NCI-H510A treated with DMSO at 0.1 percent for 48 hours (cell line): ENCODE data around the gene TPM1.

Experiments used
- DNase-seq: peaks from one replicate; lab custom pipeline; 2025; lab: John Stamatoyannopoulos, UW

The TPM1 gene

GRCh38 chr15:63054985-63055384 lies 12.4 kb downstream of the TPM1 start:
- peak; percentile 14 for DNase-seq

- no peak for DNase-seq
Observed at GRCh38 chr15:63056829-63057228, 14.3 kb downstream of the TPM1 start.

DNA sequence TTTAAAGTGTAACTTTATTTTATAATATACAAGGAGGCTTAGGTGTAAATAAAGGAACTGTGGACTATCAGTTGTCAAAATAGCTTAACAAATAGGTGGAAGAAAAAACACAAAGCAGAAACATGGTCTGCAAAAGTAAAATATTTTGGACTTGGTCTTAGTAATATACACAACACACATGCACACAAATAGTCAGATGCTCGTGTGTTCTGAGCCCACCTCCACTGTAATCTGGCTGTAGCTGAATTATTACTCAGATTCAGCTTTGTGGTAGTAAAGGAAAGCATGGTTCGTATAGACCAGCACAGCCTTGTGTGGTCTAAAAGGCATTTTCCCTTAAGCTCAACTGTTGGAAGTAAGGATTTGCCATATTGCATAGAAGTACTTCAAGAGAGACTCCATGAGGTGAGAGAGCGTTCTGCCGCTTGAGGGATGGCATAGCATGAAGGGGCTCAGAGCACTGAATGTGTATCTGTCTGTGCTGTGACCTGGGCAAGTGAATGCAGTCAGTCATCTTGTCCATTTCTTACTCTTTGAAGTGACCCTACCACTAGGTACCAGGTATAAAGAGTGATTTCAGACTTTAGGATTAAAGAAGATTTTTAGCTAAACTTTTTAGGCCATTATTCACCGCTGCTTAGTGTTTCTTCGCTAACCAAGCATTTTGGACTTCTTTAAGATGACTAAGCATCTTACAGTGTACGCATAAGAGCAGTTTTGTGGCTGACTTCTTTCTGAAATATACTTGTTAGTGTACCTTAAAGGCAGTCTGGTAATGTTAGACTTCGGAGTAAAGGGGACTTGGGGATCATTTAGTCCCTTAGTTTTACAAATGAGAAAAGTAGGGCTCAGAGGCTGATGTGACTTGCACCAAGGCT lies 15.2 kb downstream of the TPM1 start:
- DNase-seq, result no peak

DNA sequence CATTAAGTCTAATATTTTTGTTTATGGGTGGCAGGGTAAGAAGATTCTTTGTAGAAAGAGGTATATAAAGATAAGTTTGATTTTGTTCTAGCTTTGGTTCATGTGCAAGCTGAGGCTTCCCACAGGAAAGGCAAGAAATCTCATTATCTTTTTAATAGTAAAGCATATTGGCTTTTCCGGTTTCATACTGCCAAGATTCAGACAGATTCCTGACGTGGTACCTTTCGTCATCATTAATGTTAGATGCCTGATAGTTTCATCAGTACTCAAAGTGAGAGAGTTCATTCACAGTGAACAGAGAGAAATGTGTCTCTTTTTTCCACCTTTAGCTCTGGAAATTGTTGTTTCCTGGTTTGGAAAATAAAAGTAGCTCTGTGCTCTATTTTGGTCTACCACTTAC lies 16.5 kb downstream of the TPM1 start:
- no peak for DNase-seq

- DNase-seq, result no peak
Observed at GRCh38 chr15:63059573-63060216, 17.1 kb downstream of the TPM1 start.

DNA sequence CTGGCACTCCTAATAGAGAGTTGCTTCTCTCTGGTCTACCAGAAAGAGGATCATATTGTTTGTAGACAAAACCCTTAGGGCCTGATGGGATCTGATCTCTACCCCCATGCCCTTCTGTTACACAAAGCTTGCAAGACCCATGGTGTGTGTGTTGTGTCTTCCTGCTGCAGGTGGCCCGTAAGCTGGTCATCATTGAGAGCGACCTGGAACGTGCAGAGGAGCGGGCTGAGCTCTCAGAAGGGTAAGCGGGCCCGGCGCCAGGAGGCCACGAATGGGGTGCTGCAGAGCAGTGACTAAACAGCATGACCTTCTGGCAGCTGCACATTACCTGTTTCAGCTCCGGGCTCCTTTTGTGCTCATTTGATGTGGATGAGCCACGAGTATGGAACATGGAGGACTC lies 18.2 kb downstream of the TPM1 start:
- DNase-seq, result no peak

DNA sequence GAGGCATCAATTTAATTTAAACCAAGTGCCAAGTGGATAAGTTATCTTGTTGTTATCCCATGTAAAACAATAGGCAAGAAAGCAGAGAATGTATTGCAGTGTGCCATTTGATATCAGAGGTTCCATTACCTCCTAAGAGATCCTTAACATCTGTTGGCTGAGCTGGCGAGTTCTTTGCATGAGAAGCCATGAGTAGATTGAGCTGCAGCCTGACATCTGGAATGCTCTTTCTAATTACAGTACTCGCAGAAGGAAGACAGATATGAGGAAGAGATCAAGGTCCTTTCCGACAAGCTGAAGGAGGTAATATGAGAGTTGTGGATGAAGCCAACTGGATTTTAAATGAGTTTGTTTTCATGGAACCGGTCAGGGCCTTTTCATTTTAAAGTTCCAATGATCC lies 19.4 kb downstream of the TPM1 start:
- no peak for DNase-seq

GRCh38 chr15:63063164-63063756 lies 20.7 kb downstream of the TPM1 start:
- no peak for DNase-seq

DNA sequence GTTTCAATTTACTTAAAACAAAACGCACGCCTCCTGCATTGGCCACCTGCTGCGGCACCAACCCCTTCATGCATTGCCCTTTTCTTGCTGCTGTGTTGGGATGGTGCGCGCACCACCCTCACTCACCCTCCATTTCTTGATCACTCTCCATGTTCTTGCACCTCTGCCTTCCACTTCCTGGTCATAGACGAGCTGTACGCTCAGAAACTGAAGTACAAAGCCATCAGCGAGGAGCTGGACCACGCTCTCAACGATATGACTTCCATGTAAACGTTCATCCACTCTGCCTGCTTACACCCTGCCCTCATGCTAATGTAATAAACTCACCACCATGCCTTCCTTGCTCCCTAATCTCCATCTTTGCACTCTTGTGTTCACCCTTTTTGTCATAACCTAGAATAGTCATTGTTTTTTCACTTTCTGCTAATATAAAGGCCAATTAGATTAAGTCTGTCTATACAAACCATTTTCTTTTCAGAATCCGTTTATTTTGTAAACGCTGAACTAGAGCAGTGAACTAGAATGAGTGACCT lies 21.4 kb downstream of the TPM1 start:
- DNase-seq, result no peak

GRCh38 chr15:63065262-63066221 lies 23.0 kb downstream of the TPM1 start:
- no peak for DNase-seq

GRCh38 chr15:63066272-63066671 lies 23.7 kb downstream of the TPM1 start:
- DNase-seq, result no peak

- DNase-seq, result no peak
Observed at GRCh38 chr15:63067306-63067705, 24.8 kb downstream of the TPM1 start.

GRCh38 chr15:63067976-63068743 lies 25.6 kb downstream of the TPM1 start:
- no peak for DNase-seq

GRCh38 chr15:63069616-63070090 lies 27.1 kb downstream of the TPM1 start:
- DNase-seq, result no peak

DNA sequence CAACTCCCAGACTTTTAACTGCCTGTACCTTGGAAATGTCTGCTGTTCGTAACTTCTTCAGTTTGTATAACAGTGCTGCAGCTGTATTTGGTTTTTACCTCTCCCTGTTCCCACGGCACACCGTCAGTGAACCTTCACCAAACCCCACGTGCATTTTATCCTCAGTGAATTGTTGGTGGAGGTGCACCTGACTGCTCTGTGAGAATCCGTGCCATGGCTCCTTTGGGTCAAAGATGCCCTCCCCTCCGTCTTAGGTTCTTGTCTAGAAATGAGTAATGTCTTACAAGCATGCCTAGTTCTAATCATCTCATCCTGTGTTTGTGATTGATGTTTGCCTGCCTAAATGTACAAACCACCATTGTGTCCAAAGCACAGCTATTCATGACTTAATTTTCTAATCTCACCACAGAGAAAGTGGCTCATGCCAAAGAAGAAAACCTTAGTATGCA lies 28.2 kb downstream of the TPM1 start:
- DNase-seq, result no peak

DNA sequence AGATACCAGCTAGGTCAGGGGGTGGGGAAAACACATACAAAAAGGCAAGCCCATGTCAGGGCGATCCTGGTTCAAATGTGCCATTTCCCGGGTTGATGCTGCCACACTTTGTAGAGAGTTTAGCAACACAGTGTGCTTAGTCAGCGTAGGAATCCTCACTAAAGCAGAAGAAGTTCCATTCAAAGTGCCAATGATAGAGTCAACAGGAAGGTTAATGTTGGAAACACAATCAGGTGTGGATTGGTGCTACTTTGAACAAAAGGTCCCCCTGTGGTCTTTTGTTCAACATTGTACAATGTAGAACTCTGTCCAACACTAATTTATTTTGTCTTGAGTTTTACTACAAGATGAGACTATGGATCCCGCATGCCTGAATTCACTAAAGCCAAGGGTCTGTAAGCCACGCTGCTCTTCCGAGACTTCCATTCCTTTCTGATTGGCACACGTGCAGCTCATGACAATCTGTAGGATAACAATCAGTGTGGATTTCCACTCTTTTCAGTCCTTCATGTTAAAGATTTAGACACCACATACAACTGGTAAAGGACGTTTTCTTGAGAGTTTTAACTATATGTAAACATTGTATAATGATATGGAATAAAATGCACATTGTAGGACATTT lies 28.9 kb downstream of the TPM1 start:
- DNase-seq, result no peak

DNA sequence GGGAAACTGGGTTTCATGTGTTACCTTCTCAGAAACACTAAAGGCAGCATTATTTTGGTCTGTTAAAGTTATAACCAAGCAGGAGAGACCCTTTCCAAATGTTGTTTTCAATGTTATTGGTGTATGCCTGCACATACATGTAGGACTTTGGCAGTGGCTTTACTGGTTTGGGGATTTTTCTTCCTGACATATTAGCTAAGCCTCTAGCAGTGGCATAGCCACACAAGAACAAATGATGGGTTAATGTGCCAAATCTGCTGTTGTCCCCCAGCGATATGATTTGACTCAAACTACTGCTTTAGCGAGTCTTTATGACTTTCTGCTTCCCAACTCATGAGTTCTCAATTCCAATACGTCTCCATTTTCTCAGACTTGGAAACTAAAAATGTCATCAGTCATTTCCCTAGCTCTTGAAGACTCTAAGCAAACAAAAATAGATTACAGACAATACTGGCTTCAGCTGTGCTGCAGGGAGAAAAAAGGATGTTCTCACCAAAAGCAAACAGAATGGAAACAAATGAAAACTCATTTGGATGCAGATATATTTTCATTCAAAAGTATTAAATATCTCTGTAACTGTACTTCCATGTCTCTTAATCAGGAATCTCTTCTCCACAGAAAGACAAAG lies 29.6 kb downstream of the TPM1 start:
- DNase-seq, result peak; percentile 10

DNA sequence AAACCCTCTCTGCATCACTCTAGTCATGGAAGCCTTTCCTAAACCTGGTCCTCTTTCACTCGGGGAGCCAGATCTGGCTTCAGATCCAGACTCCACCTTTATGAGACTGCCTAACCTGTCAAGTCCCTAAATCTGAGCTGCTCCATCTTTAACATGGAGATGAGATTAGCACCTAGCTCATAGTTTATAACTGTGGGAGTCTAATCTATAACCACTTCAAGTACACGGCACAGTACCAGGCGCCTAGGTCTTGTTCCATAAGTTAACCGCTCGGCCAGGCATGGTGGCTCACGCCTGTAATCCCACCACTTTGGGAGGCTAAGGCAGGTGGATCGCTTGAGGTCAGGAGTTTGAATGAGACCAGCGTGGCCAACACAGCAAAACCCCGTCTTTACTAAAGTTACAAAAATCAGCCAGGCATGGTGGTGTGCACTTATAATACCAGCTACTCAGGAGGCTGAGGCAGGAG lies 30.3 kb downstream of the TPM1 start:
- DNase-seq, result no peak

DNA sequence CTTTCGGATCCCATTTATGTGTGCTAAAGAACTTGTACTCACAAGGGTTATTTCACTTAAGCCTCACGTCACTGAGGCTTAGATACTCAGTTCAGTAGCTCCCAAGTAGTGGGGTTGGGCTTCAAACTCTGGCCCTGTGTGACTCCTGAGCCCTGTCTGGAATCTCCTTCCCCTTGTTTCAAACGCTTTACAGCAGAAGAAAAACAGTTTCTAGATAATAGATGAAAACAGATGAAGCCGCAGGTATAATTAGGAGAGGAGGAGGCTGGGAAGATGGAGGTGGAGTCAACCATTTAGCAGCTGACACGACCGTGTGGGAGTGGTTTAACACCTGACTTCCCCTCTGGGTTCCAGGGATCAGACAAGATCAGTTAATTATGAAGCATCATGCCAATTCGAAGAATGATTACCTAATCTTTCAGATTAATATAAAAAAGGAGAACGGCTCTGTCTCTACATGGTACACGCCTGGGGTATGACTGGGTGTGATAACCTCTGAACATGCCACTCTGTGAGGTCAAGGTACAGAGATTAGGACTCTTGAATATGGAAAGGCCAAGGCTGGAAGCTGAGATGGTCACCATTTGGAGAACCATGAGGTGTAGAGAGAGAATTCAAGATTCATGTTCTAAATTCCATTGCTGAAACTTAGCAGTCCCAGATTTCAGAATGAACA lies 31.1 kb downstream of the TPM1 start:
- DNase-seq, result no peak
